DMS79 treated with DMSO at 0.1 percent for 48 hours (cell line): ENCODE results near the gene CASQ2.

Experiments
- DNase-seq: peaks from one replicate; lab custom pipeline; 2025; lab: John Stamatoyannopoulos, UW

CASQ2 gene

DNA sequence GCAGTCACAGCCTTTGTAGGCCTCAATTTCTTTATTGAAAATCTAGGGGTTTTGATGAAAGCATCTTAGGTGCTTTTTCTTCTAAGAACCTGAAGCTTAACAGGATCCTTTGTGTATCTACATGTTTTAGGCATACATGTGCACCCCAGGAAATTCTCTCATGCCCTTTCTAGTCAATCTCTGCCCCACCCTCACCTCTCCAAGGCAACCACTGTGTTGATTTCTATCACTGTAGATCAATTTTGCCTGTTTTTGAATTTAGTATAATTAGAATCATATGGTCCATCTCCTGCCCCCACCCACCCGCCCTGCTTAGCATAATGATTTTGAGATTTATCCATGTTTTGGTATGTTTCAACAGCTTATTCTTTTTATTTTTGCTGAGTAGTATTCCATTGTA lies 107.4 kb downstream of the CASQ2 start:
- no peak for DNase-seq

DNA sequence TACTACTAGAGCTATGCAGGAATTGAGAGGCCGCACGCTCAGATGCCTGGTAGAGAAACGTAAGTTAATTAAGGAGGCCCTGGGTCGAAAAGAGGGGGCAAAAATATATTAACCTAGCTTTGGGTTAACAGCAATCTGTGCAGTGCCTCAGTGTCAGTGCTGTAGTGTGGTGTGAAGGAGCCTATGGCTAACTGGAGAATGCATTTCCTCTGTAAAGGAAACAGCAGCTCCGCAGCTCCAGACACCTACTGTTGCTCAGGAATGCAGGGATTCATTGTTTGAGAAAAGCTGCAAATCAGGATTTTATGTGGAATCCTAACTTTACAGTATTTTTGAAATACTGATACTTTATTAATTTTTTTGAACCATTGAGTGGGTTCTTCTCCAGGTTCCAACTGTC lies 108.4 kb downstream of the CASQ2 start:
- no peak for DNase-seq

DNA sequence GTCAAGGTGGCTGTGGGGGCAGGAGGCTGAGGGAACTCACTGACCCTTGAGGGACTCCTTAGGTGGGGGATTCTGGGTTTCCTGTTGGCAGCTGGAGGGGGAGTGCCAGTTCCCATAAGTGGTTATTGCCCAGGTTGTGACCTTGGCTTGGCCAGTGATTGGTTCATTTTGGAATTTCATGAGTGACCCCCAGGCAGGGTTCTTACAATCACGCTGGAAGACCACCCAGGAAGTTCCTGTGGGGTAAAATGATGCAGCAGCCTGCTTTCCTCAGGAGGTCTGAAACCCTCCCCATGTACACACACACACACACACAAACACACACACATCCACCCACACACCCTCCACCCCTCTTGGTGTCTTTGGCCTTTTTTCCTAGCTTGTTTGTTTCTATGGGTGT lies 109.9 kb downstream of the CASQ2 start:
- no peak for DNase-seq

DNA sequence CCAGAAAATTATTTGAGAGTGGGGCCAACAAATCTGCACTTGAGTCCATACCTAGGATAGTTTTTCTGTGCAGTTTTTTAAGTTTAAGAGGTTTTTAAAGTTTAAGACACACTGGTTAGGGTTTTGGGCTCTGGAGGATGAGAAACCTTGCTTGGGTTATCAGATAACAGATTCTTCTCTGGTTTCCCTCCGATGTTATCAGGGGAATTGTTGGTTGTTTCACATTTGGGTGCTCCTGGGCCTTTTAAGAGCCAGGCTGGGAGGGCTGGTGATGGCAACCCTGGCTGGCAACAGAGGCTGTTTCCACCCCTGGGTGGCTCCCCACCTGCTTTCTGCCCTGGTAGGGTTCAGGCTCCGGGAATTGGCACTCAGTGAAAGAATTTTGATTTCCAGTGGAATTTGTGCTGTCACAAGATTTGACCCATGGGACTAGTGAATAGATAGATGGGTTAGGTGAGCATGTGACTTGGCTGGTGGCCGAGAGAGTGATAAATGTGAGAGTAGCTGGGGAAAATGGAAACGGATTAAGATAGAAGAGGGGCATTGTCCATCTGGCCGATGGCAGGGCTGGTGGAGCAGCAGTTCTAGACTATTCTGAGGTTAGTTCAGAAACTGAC lies 111.9 kb downstream of the CASQ2 start:
- no peak for DNase-seq

DNA sequence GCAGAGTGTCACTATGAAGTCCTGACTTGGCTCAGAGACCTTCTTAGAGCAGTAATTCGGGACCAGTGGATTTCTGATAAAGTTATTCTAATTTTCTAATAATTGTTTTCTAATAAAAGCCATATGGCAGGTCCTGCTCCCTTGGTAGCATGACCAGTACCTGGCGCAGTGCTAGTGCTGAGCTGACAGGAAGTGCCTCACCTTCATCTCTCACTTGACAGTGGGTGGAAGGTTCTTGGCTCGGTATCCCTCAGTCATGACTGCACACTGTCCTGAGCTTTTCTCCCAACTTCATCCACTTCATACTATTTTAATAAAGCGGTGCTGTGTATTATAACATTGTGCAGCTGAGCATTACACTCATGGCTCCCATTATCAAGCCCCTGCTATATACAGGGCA lies 112.6 kb downstream of the CASQ2 start:
- DNase-seq, result no peak

DNA sequence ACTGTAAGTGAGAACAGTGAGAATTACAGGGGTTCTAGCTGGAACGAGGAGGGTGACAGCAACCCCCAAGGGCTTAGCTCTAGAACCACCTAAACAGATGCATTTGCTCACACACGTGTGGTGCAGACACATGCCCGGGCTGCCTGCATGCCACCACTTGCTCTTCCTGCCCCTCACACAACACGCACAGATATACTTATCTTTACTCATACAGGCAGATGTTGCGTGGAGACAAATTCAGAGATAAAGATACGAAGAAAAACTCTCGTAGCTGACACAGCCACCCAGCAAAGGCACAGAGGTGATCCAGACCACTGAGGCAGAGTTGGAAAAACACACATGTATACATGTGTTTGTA lies 113.2 kb downstream of the CASQ2 start:
- no peak for DNase-seq

DNA sequence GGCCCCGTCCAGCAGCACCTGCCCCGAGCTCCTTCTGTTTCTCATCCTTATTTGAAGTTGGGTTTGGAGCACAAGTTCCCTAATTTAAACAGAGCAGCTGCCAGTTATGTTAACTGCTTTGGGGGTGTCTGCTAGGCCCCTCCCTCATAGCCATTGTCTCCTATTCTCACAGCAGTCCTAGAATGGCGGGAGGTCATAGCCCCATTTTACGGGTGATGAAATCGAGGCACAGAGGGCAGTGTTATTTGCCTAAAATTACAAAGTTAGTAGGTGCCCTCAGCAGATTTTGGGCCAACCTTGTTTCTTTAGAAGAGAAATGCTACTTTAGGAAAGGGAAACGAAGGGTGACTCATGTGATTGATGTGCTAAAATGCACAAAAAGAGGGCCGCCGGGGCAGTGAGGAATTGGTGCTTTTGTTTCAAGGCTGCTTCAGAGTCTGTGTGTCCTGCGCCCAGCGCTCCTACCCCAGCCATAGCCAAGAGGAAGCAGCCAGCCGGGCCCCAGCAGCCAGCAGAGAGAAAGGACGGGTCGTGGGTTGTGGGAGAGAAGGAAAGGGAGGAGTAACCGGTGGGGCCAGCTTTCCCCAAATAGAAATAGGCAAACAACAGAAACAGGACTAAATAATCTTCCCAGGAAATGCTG lies 113.7 kb downstream of the CASQ2 start:
- no peak for DNase-seq

DNA sequence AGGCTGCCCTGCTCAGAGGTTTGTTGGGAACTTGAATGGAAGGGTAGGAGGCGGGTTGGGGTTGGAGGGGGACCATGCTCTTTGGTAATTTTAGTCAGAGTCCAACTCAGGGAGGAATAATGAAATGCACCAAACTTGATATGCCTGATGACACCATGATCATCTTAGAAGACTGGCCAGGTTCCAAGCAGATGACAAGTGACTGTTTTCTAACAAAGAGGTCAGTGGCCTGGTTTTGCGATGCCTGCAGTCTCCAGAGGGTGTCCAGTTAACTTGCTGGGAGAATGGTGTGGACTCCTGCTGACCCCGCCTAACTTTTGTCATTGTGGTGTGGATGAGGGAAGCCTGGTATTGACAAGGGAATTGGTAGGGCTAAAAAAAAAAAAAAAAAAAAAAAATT lies 114.4 kb downstream of the CASQ2 start:
- DNase-seq, result no peak

DNA sequence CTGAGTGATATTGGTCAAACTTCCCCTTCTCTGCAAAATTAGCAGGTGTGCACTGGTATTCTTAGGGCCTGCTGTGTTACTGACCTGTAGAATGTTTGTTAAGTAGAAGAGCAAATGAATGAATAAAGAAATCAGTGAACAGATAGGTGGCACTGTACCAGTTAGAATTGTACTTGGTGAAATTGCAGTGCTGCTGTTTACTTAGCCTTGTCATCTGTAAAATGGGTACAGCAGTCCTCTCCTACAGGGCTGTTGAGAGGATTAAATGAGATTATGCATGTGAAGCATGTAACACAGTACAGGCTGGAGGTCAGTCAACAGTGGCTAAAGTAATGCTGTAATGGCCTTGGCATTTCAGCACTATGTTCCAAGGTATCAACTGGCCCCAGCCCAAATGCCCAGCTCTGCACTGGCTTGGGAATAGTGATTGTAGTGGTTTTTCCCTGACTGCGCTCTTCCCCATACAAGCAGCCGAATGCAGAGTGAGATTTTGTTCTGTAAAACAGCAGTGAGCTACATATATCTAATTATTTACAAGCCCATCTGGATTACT lies 116.2 kb downstream of the CASQ2 start:
- DNase-seq, result no peak

DNA sequence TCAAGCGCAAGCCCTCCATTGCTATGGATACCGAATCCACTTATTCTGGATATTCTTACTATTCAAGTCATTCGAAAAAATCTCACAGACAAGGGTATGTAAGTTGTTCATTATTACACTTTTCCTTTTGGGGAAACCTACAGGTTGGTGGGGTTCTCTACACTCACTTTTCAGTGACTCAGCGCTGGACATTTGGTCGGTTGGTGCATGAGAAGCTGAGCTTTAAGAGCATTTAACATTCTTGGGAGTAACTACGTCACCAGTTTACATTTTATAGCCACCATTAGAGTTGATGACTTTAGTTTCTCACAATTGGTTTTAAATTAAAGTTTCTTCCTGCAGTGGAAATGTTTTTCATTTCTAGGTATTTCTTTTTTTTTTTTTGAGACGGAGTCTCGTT lies 117.1 kb downstream of the CASQ2 start:
- no peak for DNase-seq

DNA sequence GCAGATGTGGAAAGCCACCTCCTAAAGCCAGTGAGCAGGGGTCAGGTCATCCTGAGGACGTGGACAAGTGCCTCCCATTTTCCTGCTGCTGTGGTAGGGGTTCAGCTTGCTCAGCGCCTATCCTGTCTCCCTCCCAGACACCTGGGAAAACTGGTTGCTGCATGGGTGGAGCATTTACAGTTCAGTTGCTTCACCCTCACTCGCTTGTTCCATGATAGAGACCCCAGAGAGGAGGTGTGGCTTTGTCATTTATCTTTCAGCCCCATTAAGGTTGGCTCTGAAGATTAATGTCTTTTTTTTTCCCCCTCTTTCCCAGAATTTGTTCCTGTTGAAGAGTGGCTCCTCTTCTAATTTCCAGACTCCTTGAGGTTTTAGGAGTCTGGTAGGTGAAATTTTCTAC lies 117.6 kb downstream of the CASQ2 start:
- DNase-seq, result peak; percentile 35
